Esophagus squamous epithelium (tissue), 4 donors: ENCODE data around the gene CCDC122.

ENCODE experiments used
- CTCF ChIP-seq, 6 experiments: fragments of 450-650 bp in 4 of 6; fragments of 200-600 bp in 2 of 6; sonication (generic) in 2 of 6; IDR thresholded peaks; one replicate each; pipeline ENCODE4 v1.5.1; 2016 to 2019; ENCODE audit warnings: antibody characterized with exemption in 6 of 6, mild to moderate bottlenecking in 4 of 6, moderate library complexity in 4 of 6
- POLR2A ChIP-seq, 4 donors: fragments of 450-650 bp; IDR thresholded peaks; one replicate each; pipeline ENCODE4 v1.6.1; 2017; ENCODE audit warnings: antibody characterized with exemption in 4 of 4, mild to moderate bottlenecking in 4 of 4, moderate library complexity in 3 of 4

GRCh38 chr13:43805071-43805468 is 74.5 kb downstream of the CCDC122 start:
- TF ChIP-seq CTCF (IDR thresholded peaks at IDR 0.05) (no peak), POLR2A (IDR thresholded peaks at IDR 0.05) (no peak)
